ENCODE measurements around the gene GALNT7. TPM values are rescaled to one million over a fixed set of nuclear protein-coding genes. Genes with fewer than 3 reads are reported as not detected.
"Not testable (repeated sequence)": the region's sequence is repeated elsewhere in the genome, so short reads cannot be mapped to it uniquely, and the experiment has no call there.

The GALNT7 gene, protein sequence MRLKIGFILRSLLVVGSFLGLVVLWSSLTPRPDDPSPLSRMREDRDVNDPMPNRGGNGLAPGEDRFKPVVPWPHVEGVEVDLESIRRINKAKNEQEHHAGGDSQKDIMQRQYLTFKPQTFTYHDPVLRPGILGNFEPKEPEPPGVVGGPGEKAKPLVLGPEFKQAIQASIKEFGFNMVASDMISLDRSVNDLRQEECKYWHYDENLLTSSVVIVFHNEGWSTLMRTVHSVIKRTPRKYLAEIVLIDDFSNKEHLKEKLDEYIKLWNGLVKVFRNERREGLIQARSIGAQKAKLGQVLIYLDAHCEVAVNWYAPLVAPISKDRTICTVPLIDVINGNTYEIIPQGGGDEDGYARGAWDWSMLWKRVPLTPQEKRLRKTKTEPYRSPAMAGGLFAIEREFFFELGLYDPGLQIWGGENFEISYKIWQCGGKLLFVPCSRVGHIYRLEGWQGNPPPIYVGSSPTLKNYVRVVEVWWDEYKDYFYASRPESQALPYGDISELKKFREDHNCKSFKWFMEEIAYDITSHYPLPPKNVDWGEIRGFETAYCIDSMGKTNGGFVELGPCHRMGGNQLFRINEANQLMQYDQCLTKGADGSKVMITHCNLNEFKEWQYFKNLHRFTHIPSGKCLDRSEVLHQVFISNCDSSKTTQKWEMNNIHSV
- total RNA-seq, result 100 to 1,000 TPM in 1 of 2 donors, 10 to 100 TPM in 1; 83.5 to 138 TPM

DNA sequence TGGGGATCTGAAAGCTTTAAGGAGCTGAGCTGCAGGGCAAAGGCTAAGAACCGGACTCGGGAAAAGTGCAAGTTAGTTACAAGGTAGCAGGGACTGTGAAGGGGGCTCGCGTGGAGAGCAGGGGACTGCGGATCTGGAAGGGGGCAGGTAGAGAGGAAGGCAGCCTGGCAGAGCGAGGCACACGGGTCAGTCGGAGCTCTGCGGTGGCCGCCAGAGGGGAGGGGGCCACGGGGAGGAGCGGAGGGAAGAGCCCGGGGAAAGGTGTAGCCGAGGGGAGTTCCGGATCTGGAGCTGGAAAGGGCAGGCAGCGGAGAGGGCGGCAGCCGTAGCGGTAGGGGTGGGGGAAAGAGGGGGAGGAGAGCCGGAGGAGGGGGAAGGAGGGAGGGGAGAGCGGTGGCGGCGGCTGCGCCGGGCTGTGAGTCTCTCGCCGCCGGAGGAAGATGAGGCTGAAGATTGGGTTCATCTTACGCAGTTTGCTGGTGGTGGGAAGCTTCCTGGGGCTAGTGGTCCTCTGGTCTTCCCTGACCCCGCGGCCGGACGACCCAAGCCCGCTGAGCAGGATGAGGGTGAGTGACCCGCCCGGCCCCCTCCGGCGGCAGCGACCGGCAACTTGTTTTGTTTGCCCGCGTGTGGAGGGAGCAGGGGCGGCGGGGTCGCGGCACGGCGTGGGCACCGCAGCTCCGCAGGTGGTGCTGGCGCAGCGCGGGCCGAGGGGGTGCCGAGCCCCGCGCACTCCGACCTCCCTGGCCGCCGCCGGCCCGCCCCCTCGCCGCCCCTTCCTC, at the start of gene GALNT7:
Gene GALNT7, plus strand, starts transcription at position 416 of the 782 bp plus-strand sequence. Its CDS starts 25 bp downstream, at position 441.
- intact Hi-C loops (cut with DNase I), result loop anchor here (5.0 kb wide), 1 partner anchor 141 kb away; no protein-coding TSS in a partner anchor
- Histone ChIP-seq H3K36me3 (no peaks in the 10 kb centered on the region), H3K27me3 (no peaks in the 10 kb centered on the region), H3K9ac (ENCODE audit: low read depth in 2 of 2, low read length in 2 of 2) (peak within 1 kb of the TSS; percentile 85 to 98), H3K27ac (peak within 1 kb of the TSS; percentile 94), H3K4me1 (peaks cover 10% of the 10 kb centered on the region), H3K4me3 (peak within 1 kb of the TSS; percentile 88), H3K9me3 (no peaks in the 10 kb centered on the region)
- peak; percentile 85 for DNase-seq
- no peak for TF ChIP-seq CTCF (IDR thresholded peaks at IDR 0.05)

DNA sequence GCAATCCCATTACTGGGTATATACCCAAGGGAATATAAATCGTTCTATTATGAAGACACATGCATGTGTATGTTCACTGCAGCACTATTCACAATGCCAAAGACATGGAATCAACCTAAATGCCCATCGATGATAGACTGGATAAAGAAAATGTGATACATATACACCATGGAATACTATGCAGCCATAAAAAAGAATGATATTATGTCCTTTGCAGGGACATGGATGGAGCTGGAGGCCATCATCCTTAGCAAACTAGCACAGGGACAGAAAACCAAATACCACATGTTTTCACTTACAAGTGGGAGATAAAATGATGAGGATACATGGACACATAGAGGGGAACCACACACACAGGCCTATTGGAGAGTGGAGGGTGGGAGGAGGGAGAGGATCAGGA, 49.8 kb upstream of the GALNT7 start:
- H3K9ac ChIP-seq (ENCODE audit: low read depth in 2 of 2, low read length in 2 of 2); H3K36me3 ChIP-seq; H3K27me3 ChIP-seq; intact Hi-C loops (cut with DNase I); H3K9me3 ChIP-seq; DNase-seq; H3K27ac ChIP-seq; H3K4me1 ChIP-seq; H3K4me3 ChIP-seq: not testable (repeated sequence)

GRCh38 chr4:173119818-173120217, 48.8 kb upstream of the GALNT7 start:
- H3K36me3 ChIP-seq, result no peaks in the 10 kb centered on the region
- intact Hi-C loops (cut with DNase I), result no loop called here
- no peak overlapping the region for H3K27ac ChIP-seq
- H3K27me3 ChIP-seq, result no peaks in the 10 kb centered on the region
- no peak for TF ChIP-seq CTCF (IDR thresholded peaks at IDR 0.05)
- no peak for DNase-seq
- H3K9ac ChIP-seq (ENCODE audit: low read depth in 2 of 2, low read length in 2 of 2), result no peak overlapping the region
- H3K9me3 ChIP-seq, result no peaks in the 10 kb centered on the region
- no peak overlapping the region for H3K4me3 ChIP-seq
- H3K4me1 ChIP-seq, result no peaks in the 10 kb centered on the region

DNA sequence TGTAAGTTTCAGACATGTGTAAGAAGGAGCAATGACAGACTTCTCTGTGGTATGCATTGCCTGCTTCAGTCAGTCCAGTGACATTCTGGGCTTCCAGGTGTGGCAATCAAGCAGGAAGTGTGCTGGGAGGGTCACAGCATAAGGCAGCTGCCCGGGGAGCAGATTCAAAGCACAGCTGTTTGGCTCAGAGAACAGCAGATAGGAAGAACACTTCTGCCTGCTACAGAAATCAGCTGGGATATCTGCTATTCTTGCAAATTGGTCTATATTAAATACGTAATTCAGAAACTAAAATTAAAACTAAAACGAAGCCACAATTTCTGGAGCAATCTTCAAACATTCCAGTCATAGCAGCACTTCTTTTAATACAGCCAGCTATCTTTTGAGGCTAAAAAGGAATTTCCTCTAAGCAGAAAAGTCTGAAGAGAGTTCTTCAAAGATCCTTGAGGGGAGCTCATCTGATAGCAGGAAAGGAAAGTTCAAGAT, 47.5 kb upstream of the GALNT7 start:
- no peaks in the 10 kb centered on the region for H3K4me1 ChIP-seq
- no peaks in the 10 kb centered on the region for H3K36me3 ChIP-seq
- H3K9me3 ChIP-seq, result no peaks in the 10 kb centered on the region
- H3K9ac ChIP-seq (ENCODE audit: low read depth in 2 of 2, low read length in 2 of 2), result no peak overlapping the region
- DNase-seq, result peak; percentile 65
- intact Hi-C loops (cut with DNase I), result no loop called here
- H3K4me3 ChIP-seq, result no peak overlapping the region
- no peak overlapping the region for H3K27ac ChIP-seq
- no peaks in the 10 kb centered on the region for H3K27me3 ChIP-seq
- TF ChIP-seq CTCF (IDR thresholded peaks at IDR 0.05), result no peak

DNA sequence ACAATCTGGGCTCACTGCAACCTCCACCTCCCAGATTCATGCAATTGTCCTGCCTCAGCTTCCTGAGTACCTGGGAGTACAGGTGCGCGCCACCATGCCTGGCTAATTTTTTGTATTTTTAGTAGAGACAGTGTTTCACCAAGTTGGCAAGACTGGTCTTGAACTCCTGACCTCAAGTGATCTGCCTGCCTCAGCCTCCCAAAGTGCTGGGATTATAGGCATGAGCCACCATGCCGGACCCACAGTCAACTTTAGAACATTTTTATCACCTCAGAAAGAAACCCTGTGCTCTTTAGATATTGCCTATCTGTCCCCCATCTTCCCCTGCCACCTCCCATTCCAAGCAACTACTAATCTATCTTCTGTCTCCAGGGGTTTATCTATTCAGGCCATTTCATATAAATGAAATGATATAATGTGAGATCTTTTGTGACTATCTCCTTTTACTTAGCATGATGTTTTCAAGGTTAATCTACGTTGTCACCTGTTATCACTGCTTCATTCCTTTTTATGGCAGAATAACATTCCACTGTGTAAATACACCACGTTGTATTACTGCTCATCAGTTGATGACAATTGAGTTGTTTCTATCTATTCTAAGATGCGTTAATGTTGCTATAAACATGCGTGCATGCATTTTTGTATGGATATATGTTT, 44.3 kb upstream of the GALNT7 start:
- no peak overlapping the region for H3K27ac ChIP-seq
- no peak for DNase-seq
- H3K4me1 ChIP-seq, result no peaks in the 10 kb centered on the region
- no peak for TF ChIP-seq CTCF (IDR thresholded peaks at IDR 0.05)
- no peak overlapping the region for H3K9ac ChIP-seq (ENCODE audit: low read depth in 2 of 2, low read length in 2 of 2)
- no peak overlapping the region for H3K4me3 ChIP-seq
- H3K9me3 ChIP-seq, result no peaks in the 10 kb centered on the region
- H3K36me3 ChIP-seq, result no peaks in the 10 kb centered on the region
- intact Hi-C loops (cut with DNase I), result no loop called here
- no peaks in the 10 kb centered on the region for H3K27me3 ChIP-seq

Measured in colonic mucosa (tissue), 4 donors.